Kidney glomerular epithelial cell (primary cell): ENCODE data around the gene MCOLN3.
"Not testable (repeated sequence)": the region's sequence is repeated elsewhere in the genome, so short reads cannot be mapped to it uniquely, and the experiment has no call there.

ENCODE experiments used
- DNase-seq: peaks from one replicate; lab custom pipeline; 2025; lab: John Stamatoyannopoulos, UW

MCOLN3 gene

DNA sequence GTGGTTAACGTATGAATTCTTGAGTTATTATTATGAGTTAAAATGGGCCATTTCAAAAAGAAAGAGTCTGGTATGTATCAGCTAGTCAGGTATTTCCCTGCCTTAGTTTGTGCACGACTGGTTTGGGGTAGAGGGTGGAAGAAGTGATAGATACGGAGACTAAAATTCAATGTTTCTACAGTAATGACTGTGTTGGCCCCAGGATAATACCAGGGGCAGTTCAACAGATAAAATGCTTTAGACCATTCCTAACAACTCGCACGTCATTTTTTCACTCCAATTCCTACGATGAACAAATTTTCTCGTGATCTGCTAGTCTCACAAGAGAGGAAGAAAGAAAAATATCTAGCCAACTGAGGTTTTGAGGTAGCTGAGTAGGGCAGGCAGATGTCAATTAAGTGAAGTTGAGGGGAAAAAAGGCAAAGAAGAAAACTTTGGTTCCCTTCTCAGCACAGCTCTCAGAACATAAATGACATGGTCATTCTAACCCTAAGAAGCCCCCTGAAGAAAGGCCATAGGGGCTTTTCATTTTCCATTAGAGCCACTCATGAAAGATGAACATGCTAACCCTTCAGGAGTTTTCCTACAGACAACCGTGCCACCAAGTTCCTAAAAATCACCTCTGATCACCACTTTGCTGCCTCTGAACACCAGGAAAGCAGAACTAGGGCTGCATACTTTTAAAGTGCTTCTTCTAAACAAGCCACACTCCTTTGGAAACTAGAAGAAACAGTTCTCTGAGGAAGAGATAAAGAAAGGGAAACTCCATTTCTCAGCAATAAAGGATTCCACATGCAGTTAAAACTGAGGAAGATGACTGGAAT is 57.0 kb downstream of the MCOLN3 start:
- no peak for DNase-seq

DNA sequence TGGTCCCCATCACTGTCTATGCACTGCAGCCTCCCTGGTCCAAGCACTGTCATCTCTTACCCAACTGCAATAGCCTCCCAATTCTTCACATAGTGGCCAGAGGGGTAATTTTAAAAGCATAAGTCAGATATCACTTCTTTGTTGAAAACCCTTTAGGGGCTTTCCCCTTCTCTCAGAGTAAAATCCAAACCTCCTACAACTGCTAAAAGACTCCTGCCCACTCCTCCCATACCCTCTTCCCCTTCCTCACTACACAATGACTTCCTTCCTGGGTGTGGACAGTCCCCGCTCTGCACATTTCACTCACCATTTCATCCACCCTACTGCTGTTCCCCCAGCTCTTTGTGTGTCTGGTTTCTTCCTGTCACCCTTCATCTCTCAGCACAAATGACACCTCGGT is 59.7 kb downstream of the MCOLN3 start:
- DNase-seq, result no peak

DNA sequence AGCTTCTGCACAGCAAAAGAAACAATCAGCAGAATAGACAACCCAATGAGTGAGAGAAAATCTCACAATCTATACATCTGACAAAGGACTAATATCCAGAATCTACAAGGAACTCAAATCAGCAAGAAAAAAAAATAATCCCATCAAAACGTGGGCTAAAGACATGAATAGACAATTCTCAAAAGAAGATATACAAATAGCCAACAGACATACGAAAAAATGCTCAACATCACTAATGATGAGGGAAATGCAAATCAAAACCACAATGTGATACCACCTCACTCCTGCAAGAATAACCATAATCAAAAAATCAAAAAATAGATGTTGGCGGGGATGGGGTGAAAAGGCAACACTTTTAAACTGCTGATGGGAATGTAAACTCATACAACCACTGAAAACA is 61.7 kb downstream of the MCOLN3 start:
- not testable (repeated sequence) for DNase-seq

DNA sequence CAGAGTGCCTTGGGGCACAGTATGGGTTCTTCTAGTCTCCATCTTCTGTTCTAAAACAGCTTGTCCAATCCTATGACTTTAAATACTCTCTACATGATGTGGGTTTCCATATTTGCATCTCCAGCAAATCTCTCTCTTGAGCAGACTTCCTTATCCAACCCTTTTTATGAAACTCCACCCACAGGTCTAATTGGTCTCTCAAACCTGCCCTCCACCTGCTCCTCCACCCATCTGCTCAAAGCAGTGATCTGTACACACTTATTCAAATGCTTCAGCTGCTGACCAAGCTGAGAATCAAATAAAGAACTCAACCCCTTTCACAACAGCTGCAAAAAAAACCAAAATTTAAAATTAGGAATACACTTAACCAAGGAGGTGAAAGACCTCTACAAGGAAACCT is 62.9 kb downstream of the MCOLN3 start:
- DNase-seq, result no peak

DNA sequence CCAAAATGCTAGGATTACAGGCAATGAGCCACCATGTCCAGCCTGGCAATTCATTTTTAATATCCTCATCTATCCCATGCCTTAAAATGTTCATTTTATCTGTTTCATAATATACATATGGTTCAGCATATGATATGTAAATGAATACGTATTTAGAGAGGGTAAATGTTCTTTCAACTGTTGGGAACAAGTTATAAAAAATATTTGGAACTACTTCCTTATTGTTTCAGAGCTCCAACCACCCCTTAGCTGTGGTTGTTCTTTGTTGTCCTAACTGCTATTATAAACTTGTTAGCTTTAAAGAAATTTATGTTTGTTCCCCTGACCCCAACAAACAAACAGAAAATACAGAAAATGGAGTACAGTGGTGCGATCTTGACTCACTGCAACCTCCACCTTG is 65.9 kb downstream of the MCOLN3 start:
- DNase-seq, result no peak

DNA sequence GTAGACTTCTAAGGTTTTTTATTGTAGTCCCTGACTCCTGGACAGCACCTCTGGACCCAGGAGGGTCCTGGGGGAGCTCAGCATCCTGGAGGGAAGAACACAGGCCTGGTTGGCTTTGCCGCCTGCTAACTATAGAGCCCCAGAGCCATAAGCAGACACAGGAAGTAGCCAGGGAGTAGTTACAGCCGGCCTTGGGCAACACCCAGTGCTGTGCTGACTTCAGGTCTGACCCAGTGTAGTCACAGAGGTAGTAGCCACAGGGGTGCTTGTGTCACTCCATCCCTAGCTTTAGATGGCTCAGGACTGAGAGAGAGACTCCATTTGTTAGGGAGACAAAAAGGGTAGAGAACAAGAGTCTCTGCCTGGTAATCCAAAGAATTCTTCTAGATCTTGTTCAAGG is 73.3 kb downstream of the MCOLN3 start:
- no peak for DNase-seq

DNA sequence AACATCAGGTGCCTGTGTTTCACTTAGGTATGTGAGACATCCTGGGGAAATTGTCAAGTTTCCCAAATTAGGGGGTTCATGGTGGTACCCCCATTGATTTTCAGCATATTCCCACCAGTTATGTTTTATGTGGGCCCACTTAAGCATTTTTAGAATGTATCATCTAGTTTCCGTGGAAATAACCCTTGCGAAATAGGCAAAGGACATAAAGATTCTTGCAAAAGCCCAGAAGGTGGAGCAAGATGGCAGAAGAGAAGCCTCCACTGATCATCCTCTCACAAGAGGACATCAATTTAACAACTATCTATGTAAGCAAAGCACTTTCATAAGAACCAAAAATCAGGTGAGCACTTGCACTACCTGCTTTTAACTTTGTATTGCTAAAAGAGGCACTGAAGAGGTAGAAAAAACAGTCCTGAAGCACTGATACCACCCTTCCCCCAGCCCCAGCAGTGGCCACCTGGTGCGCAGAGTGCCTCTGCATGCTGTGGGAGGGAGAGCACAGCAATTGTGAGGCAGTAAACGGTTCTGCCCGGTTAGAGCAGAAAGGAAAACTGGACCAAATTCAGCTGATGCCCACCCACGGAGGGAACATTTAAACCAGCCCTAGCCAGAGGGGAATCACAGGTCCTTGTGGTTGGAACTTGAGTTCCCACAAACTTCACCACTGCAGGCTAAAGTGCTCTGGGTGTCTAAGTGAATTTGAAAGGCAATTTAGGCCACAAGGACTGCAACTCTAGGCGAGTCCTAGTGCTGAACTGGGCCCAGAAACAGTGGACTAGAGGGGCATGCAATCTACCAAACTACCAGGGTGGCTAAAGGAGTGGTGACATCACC is 74.6 kb downstream of the MCOLN3 start:
- no peak for DNase-seq

DNA sequence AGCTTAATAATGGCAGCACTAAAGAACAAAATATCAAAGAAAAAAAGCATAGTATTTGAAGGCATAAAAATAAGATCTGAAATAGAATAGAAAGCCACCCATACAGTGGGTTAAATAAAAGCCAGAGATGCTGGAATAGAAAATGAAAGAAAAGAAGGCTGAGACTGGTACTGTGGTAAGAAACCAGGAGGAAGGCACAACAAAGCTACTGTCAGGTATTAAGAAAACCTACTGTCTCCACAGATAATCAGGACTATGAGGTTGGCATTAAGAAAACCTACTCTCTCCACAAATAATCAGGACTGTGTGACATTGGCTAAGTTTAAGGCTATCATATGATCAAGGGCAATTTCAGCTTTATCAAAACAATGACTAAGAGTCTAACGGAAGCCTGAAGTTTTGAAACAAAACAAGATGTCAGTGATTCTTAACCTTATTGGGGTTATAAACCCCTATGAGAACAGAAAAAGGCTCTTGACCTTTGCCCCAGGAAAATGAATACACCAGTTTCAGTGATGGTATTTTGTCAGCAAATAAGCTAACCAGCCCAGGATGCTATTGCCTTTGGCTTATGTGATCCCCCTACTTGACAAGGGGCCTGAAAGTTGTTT is 75.8 kb downstream of the MCOLN3 start:
- no peak for DNase-seq

DNA sequence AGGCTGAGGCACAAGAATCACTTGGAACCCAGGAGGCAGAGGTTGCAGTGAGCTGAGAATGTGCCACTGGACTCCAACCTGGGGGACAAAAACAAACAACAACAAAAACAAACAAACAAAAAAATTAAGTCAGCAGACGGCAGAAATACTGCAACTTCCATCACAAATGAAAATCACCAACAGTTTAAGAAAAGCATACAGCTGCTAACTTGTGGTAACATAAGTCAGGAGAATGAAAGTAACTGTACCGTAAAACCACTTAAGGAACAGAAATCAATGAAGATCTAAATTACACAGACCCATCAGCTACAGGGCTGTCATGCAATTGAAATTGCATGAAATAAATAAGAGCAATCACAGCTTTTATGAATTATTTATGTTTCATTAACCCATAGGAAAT is 76.3 kb downstream of the MCOLN3 start:
- no peak for DNase-seq

DNA sequence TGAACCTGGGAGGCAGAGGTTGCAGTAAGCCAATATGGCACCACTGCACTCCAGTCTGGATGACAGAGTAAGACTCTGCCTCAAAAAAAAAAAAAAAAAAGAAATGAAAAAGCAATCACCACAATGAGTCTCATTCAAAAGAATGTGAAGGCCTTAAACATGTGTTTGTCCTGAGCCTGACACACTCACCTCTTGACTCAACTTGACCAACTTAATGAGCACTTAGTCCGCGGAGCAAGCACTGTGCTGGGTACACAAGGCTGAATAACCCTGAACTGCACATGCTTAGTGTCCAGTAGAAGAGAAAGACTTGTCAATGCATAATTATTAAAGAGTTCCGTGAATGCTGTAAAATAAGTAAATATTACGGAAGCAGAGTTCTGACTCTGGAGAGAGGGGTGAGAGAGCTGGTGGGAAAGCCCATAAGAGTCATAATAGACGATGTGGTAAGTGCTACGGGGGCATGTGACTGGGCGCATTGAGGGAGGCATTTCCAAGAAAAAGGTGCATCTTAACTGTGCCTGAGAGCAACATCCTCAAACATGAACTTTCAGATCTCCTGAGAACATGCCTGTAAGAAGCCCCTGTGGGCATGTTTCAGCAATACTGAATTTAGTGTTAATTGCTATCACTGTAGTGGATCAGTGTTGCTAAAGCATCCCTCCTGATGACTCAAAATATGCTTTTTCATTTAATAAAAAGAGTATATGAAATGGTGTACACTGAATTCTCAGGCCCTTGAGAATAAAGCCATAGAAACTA is 78.6 kb downstream of the MCOLN3 start:
- DNase-seq, result no peak

DNA sequence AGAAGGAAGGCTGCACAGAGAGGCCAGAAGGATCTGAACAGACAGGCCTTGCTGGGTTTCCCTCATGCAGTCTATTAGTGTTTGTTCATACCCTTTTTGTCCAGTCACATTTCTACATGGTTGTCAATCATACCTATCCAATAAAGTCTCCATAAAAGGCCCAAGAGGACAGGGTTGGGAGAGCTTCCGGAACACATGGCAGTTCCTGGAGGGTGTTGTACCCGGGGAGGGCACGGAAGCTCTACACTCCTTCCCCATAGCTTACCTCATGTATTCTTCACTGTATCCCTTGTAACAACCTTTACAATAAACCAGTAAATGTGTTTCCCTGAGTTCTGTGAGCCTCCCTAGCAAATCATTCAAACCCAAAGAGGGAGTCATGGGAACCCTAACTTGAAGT is 79.4 kb downstream of the MCOLN3 start:
- DNase-seq, result no peak

DNA sequence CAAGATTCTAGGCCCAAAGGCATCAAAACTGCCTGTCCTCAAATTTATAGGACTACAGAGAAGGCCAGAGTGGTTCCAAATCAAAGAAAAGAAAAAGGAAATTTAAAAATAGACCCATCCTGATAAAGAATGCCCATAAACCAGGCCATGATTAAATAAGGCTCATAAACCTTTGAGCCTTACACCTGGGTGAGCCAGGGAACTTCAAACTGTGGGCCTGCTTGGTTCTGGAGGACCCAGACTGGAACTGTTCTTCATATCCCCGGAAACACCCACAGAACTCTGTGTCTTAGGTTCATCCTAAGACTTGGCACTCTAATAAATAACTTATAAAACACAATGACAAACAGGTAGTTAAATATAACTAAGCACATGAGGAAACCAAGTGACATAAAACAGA is 80.2 kb downstream of the MCOLN3 start:
- no peak for DNase-seq
